Activated CD4-positive, alpha-beta T cell treated with anti-CD3 and anti-CD28 coated beads for 24 hours (primary cell): ENCODE results near the gene DTX1.
"Not testable (repeated sequence)": the region's sequence is repeated elsewhere in the genome, so short reads cannot be mapped to it uniquely, and the experiment has no call there.

ENCODE experiments used
- DNase-seq, 2 donors: peaks; one replicate each; pipeline ENCODE4 v3.0.0-alpha.2; 2020; ENCODE audit warnings: low read depth in 2 of 2

Gene DTX1

GRCh38 chr12:113136990-113137511, 80.5 kb downstream of the DTX1 start:
- DNase-seq = no peak

- no peak for DNase-seq
Measured at GRCh38 chr12:113137861-113138783, 81.6 kb downstream of the DTX1 start.

- DNase-seq = no peak
Measured at GRCh38 chr12:113138826-113139225, 82.3 kb downstream of the DTX1 start.

GRCh38 chr12:113140706-113141105, 84.2 kb downstream of the DTX1 start:
- no peak for DNase-seq

GRCh38 chr12:113141716-113142115, 85.2 kb downstream of the DTX1 start:
- DNase-seq = not testable (repeated sequence)

GRCh38 chr12:113142173-113142885, 85.8 kb downstream of the DTX1 start:
- no peak for DNase-seq

- no peak for DNase-seq
Measured at GRCh38 chr12:113142886-113143332, 86.4 kb downstream of the DTX1 start.

- no peak for DNase-seq
Measured at GRCh38 chr12:113143959-113144358, 87.4 kb downstream of the DTX1 start.

DNA sequence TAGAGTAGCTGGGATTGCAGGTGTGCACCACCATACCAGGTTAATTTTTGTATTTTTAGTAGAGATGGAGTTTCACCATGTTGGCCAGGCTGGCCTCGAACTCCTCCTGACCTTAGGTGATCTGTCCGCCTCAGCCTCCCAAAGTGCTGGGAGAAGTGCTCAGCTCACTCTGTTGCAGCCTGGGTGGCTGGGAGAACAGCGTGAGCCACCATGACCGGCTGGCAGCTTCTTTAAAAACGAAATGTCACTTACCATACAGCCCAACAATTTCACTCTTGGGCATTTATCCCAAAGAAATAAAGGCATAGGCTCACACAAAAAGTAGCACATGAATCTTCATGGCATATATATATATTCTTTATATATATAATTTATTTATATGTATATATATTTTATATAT, 88.3 kb downstream of the DTX1 start:
- DNase-seq = no peak

DNA sequence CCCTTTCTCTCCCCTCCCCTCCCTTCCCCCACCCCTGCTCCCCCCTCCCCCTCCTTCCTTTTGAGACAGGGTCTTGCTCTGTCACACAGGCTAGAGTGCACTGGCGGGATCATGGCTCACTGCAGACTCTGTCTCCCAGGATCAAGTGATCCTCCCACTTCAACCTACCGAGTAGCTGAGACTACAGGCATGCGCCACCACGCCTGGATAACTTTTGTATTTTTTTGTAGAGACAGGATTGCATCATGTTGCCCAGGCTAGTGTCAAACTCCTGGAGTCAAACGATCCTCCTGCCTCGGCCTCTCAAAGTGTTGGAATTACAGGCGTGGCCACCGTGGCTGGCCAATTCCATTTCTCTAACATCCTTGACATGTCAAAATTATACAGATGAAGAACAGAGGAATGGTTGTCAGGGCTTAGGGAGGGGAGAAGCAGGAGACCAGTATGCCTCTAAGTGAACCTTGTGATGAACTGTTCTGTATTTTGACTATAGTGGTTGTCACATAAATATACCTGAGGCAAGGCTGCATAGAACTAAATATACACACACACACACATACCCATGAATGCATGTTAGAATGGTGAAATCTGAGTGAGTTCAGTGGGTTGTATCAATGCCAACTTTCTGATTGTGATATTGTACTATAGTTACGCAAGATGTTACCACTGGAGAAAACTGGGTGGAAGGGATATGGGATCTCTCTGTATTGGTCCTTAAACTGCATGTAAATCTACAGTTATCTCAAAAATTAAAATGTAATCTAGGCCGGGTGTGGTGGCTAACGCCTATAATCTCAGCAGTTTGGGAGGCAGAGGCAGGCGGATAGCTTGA, 89.4 kb downstream of the DTX1 start:
- DNase-seq = no peak

DNA sequence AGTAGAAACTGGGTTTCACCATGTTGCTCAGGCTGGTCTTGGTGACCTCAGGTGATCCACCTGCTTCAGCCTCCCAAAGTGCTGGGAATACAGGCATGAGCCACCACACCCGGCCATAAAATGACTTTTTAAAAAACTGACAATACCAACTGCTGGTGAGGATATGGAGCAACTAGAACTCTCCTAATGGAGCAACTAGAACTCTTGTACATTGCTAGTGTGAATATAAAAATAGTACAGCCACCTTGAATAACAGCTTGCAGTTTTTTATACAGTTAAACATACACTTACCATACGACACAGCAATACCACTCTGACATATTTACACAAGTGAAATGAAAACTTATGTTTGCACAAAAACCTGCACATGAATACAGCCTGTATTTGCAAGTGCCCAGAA, 90.5 kb downstream of the DTX1 start:
- DNase-seq = no peak
